Trophoblast cell (in vitro differentiated cells and primary cell): ENCODE measurements around the gene SCFD1.

Experiments used
- DNase-seq, 2 donors: peaks; one replicate each; pipeline ENCODE4 v3.0.0-alpha.2; 2016
- H2AFZ ChIP-seq: 2 replicates; pipeline ENCODE4 v1.6.1; 2013; ENCODE audit warnings: low read length, moderate library complexity, mild to moderate bottlenecking; ENCODE audit not compliant: insufficient read depth, poor library complexity
- H2AK5ac ChIP-seq: 2 replicates; pipeline ENCODE4 v1.6.1; 2013; ENCODE audit warnings: mild to moderate bottlenecking, low read length
- H2BK120ac ChIP-seq: 2 replicates; pipeline ENCODE4 v1.6.1; 2013; ENCODE audit warnings: low read length, mild to moderate bottlenecking, moderate library complexity; ENCODE audit not compliant: insufficient read depth, poor library complexity
- H2BK12ac ChIP-seq: 2 replicates; pipeline ENCODE4 v1.6.1; 2013; ENCODE audit warnings: mild to moderate bottlenecking, low read length, moderate library complexity
- H2BK5ac ChIP-seq: 2 replicates; pipeline ENCODE4 v1.6.1; 2013; ENCODE audit warnings: low read length, low read depth, moderate library complexity, mild to moderate bottlenecking; ENCODE audit not compliant: poor library complexity
- H3K14ac ChIP-seq: 2 replicates; pipeline ENCODE4 v1.6.1; 2013; ENCODE audit warnings: mild to moderate bottlenecking, low read length
- H3K18ac ChIP-seq: 2 replicates; pipeline ENCODE4 v1.6.1; 2013; ENCODE audit warnings: mild to moderate bottlenecking, low read length
- H3K23ac ChIP-seq: 2 replicates; pipeline ENCODE4 v1.6.1; 2013; ENCODE audit warnings: low read length
- H3K27ac ChIP-seq: 2 replicates; pipeline ENCODE4 v1.5.1; 2013; ENCODE audit warnings: low read depth, mild to moderate bottlenecking, inconsistent platforms, low read length, moderate library complexity
- H3K27me3 ChIP-seq: 2 replicates; pipeline ENCODE4 v1.6.1; 2013; ENCODE audit warnings: inconsistent platforms, mild to moderate bottlenecking, low read length, moderate library complexity; ENCODE audit not compliant: insufficient read depth
- H3K36me3 ChIP-seq, 2 experiments: 1 replicate in 1 of 2; 2 replicates in 1 of 2; pipeline ENCODE4 v1.6.1; 2013; ENCODE audit warnings: low read length in 2 of 2, mild to moderate bottlenecking in 2 of 2, moderate library complexity in 1 of 2; ENCODE audit not compliant: insufficient read depth in 2 of 2, control insufficient read depth in 1 of 2
- H3K4ac ChIP-seq: 2 replicates; pipeline ENCODE4 v1.6.1; 2013; ENCODE audit warnings: low read depth, mild to moderate bottlenecking, low read length, moderate library complexity
- H3K4me1 ChIP-seq, 2 experiments: 1 replicate in 1 of 2; 2 replicates in 1 of 2; pipeline ENCODE4 v1.6.1; 2013; ENCODE audit warnings: low read length in 2 of 2, mild to moderate bottlenecking in 2 of 2, moderate library complexity in 1 of 2; ENCODE audit not compliant: insufficient read depth in 2 of 2, control insufficient read depth in 1 of 2
- H3K4me2 ChIP-seq: 2 replicates; pipeline ENCODE4 v1.6.1; 2013; ENCODE audit warnings: inconsistent platforms, mild to moderate bottlenecking, low read length, moderate library complexity
- H3K4me3 ChIP-seq: 2 replicates; pipeline ENCODE4 v1.5.1; 2013; ENCODE audit warnings: mild to moderate bottlenecking, low read depth, low read length, inconsistent platforms
- H3K79me1 ChIP-seq: one replicate; pipeline ENCODE4 v1.6.1; 2013; ENCODE audit warnings: low read length
- H3K79me2 ChIP-seq: 2 replicates; pipeline ENCODE4 v1.6.1; 2013; ENCODE audit warnings: low read length, mild to moderate bottlenecking; ENCODE audit not compliant: control insufficient read depth, insufficient read depth, poor library complexity
- H3K9ac ChIP-seq: 2 replicates; pipeline ENCODE4 v1.6.1; 2013; ENCODE audit warnings: mild to moderate bottlenecking, low read length
- H3K9me3 ChIP-seq: 2 replicates; pipeline ENCODE4 v1.6.1; 2013; ENCODE audit warnings: low read depth, mild to moderate bottlenecking, control low read depth, inconsistent platforms, low read length; ENCODE audit not compliant: insufficient read depth
- H4K12ac ChIP-seq: 2 replicates; pipeline ENCODE4 v1.6.1; 2013; ENCODE audit warnings: low read depth, mild to moderate bottlenecking, low read length, moderate library complexity
- H4K8ac ChIP-seq: 2 replicates; pipeline ENCODE4 v1.6.1; 2013; ENCODE audit warnings: low read depth, mild to moderate bottlenecking, low read length, moderate library complexity
- H4K91ac ChIP-seq: one replicate; pipeline ENCODE4 v1.6.1; 2013; ENCODE audit warnings: low read depth, mild to moderate bottlenecking, low read length, moderate library complexity
- WGBS: extraction: QIAGEN DNeasy Blood & Tissue Kit; methylation state at CpG from one replicate; pipeline ENCODE4 v1.1.7; 2013; ENCODE audit warnings: missing lambda C conversion rate; ENCODE audit not compliant: insufficient read length, insufficient coverage; ENCODE audit errors: extremely low coverage; 5-methylcytosine and 5-hydroxymethylcytosine counted together

SCFD1 gene

GRCh38 chr14:30588873-30589272 is 33.2 kb upstream of the SCFD1 start:
- no peak overlapping the region for H4K91ac ChIP-seq
- H2AFZ ChIP-seq, result no peak overlapping the region
- H3K27me3 ChIP-seq, result no peaks in the 10 kb centered on the region

DNA sequence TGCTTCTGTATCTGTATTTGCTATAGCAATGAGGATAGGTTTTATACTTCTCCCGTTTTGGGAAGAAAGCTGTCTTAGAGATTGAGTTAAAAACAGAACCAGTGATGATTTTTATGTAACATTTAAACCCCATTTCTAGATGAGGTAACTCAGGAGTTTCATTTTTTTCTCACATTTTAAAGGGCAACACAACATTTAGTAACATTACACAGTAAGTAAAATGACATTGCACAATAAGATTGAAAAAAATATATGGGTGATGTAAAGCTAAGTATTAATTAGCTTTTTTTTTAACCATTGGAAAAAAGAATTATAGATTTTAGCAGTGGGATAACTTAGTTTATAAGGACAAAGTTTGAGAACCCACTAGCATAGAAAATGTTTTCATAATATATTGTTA is 25.2 kb upstream of the SCFD1 start:
- Histone ChIP-seq H2BK5ac (no peak overlapping the region), H2AK5ac (no peak overlapping the region), H4K12ac (no peak overlapping the region), H3K79me1 (no peaks in the 10 kb centered on the region), H3K9me3 (no peaks in the 10 kb centered on the region), H2AFZ (no peak overlapping the region), H3K36me3 (peaks cover 7 to 8% of the 10 kb centered on the region in 2 experiments), H3K14ac (no peak overlapping the region), H3K4ac (no peak overlapping the region), H3K23ac (no peak overlapping the region), H2BK12ac (no peak overlapping the region), H3K4me1 (no peaks in the 10 kb centered on the region), H3K79me2 (no peaks in the 10 kb centered on the region), H3K18ac (no peak overlapping the region), H3K4me2 (no peak overlapping the region), H3K27me3 (no peaks in the 10 kb centered on the region), H3K27ac (no peak overlapping the region), H3K9ac (no peak overlapping the region), H4K91ac (no peak overlapping the region), H2BK120ac (no peak overlapping the region), H4K8ac (no peak overlapping the region), H3K4me3 (no peak overlapping the region)
- no CpG with 5 or more reads among the region's 1 CpG for WGBS
- no peak for DNase-seq

More at GRCh38 chr14:30588873-30589272, 33.2 kb upstream of the SCFD1 start:
- Histone ChIP-seq H3K9ac (no peak overlapping the region), H2AK5ac (no peak overlapping the region), H2BK120ac (no peak overlapping the region), H4K8ac (no peak overlapping the region), H3K79me1 (no peaks in the 10 kb centered on the region), H3K18ac (no peak overlapping the region), H3K4me2 (no peak overlapping the region), H3K14ac (no peak overlapping the region), H3K36me3 (no peaks in the 10 kb centered on the region), H3K23ac (no peak overlapping the region), H3K79me2 (no peaks in the 10 kb centered on the region), H3K9me3 (no peaks in the 10 kb centered on the region), H3K4me1 (no peaks in the 10 kb centered on the region), H3K4me3 (no peak overlapping the region), H2BK12ac (no peak overlapping the region), H2BK5ac (no peak overlapping the region), H3K27ac (no peak overlapping the region), H4K12ac (no peak overlapping the region), H3K4ac (no peak overlapping the region)
- no peak for DNase-seq

- Histone ChIP-seq H3K4ac (no peak overlapping the region), H3K36me3 (peaks cover 8 to 9% of the 10 kb centered on the region in 2 experiments), H3K27ac (no peak overlapping the region), H4K12ac (no peak overlapping the region), H3K18ac (no peak overlapping the region), H3K79me2 (no peaks in the 10 kb centered on the region), H3K9ac (no peak overlapping the region), H3K23ac (no peak overlapping the region), H2AFZ (no peak overlapping the region), H3K4me1 (no peaks in the 10 kb centered on the region), H3K9me3 (no peaks in the 10 kb centered on the region), H3K27me3 (no peaks in the 10 kb centered on the region), H2BK120ac (no peak overlapping the region), H3K79me1 (no peaks in the 10 kb centered on the region), H3K4me3 (no peak overlapping the region), H3K4me2 (no peak overlapping the region), H2AK5ac (no peak overlapping the region), H4K91ac (no peak overlapping the region), H4K8ac (no peak overlapping the region), H2BK12ac (no peak overlapping the region), H3K14ac (no peak overlapping the region), H2BK5ac (no peak overlapping the region)
- no peak for DNase-seq
Observed at GRCh38 chr14:30597504-30597903, 24.6 kb upstream of the SCFD1 start.

- no peak overlapping the region for H2BK120ac ChIP-seq
- no peak overlapping the region for H3K9ac ChIP-seq
- H4K12ac ChIP-seq, result no peak overlapping the region
- H3K4me1 ChIP-seq, result no peaks in the 10 kb centered on the region
- H3K79me1 ChIP-seq, result no peaks in the 10 kb centered on the region
- no peaks in the 10 kb centered on the region for H3K9me3 ChIP-seq
- H2AK5ac ChIP-seq, result no peak overlapping the region
- no CpG with 5 or more reads among the region's 8 CpGs for WGBS
- no peaks in the 10 kb centered on the region for H3K79me2 ChIP-seq
- H3K18ac ChIP-seq, result no peak overlapping the region
- H4K8ac ChIP-seq, result no peak overlapping the region
- H3K36me3 ChIP-seq, result peaks cover 16 to 19% of the 10 kb centered on the region in 2 experiments
- no peak overlapping the region for H2BK12ac ChIP-seq
- H3K4me3 ChIP-seq, result no peak overlapping the region
- H3K27ac ChIP-seq, result no peak overlapping the region
- H4K91ac ChIP-seq, result no peak overlapping the region
- H3K4ac ChIP-seq, result no peak overlapping the region
- H2AFZ ChIP-seq, result no peak overlapping the region
- H3K23ac ChIP-seq, result no peak overlapping the region
- H3K14ac ChIP-seq, result no peak overlapping the region
- H3K27me3 ChIP-seq, result no peaks in the 10 kb centered on the region
- H3K4me2 ChIP-seq, result no peak overlapping the region
- no peak for DNase-seq
- H2BK5ac ChIP-seq, result no peak overlapping the region
Observed at GRCh38 chr14:30600922-30601918, 20.9 kb upstream of the SCFD1 start.
